Hepatocyte (in vitro differentiated cells): ENCODE results near the gene GNGT1.

Experiments used
- EZH2 ChIP-seq: fragments of 200-600 bp; sonication (generic); IDR thresholded peaks from 2 replicates; pipeline ENCODE4 v1.6.1; 2016; ENCODE audit warnings: antibody characterized with exemption, mild to moderate bottlenecking, borderline replicate concordance
- EZH2phosphoT487 ChIP-seq: fragments of 200-600 bp; sonication (generic); IDR thresholded peaks from one replicate; pipeline ENCODE4 v1.6.1; 2018; ENCODE audit warnings: antibody characterized with exemption, mild to moderate bottlenecking, low read depth, moderate library complexity; ENCODE audit not compliant: unreplicated experiment, severe bottlenecking
- TF ChIP-seq, protein P1 (sequence below): fragments of 200-600 bp; sonication (generic); IDR thresholded peaks from 2 replicates; pipeline ENCODE4 v1.5.1; 2016; ENCODE audit warnings: antibody characterized with exemption, mild to moderate bottlenecking; ENCODE audit not compliant: poor library complexity

DNA sequence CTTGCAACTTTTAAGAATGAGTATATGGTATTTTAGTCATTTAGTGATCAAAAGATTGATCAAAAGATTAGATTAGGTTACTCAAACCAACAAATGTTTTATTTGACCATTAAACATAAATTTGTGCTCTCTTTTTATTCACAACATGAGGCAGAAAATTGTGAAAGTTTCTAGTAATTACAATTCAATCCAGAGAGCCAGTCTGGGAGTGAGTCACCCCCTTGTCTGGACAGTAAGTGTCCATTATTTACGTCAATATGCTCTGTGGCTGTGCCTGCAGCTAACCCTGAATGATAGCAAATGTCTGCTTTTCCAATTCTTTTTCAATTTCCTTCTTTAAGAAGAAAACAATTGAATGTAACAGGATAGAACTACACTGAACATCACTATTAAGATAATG, 43.1 kb downstream of the GNGT1 start:
- TF ChIP-seq EZH2, result no peak
- no peak for TF ChIP-seq EZH2phosphoT487
- TF ChIP-seq, protein P1, sequence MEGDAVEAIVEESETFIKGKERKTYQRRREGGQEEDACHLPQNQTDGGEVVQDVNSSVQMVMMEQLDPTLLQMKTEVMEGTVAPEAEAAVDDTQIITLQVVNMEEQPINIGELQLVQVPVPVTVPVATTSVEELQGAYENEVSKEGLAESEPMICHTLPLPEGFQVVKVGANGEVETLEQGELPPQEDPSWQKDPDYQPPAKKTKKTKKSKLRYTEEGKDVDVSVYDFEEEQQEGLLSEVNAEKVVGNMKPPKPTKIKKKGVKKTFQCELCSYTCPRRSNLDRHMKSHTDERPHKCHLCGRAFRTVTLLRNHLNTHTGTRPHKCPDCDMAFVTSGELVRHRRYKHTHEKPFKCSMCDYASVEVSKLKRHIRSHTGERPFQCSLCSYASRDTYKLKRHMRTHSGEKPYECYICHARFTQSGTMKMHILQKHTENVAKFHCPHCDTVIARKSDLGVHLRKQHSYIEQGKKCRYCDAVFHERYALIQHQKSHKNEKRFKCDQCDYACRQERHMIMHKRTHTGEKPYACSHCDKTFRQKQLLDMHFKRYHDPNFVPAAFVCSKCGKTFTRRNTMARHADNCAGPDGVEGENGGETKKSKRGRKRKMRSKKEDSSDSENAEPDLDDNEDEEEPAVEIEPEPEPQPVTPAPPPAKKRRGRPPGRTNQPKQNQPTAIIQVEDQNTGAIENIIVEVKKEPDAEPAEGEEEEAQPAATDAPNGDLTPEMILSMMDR, result no peak
